ENCODE measurements around the gene NR4A1.

Gene NR4A1

GRCh38 chr12:52050758-52051541 is at the start of gene NR4A1:
Gene NR4A1, plus strand, starts transcription at chr12:52051442. Its CDS starts 2,887 bp downstream, at chr12:52054329.
- Histone ChIP-seq H3K4me3 (ENCODE audit: low read length) (peak within 1 kb of the TSS; percentile 67), H3K9ac (ENCODE audit: low read length) (peak within 1 kb of the TSS; percentile 57), H3K36me3 (ENCODE audit: control insufficient read depth, low read depth, low read length) (no peaks in the 10 kb centered on the region), H3K27me3 (ENCODE audit: control insufficient read depth, insufficient read depth, low read length) (peaks cover 44% of the 10 kb centered on the region), H3K27ac (ENCODE audit: low read length) (no peak within 1 kb of the TSS), H3K9me3 (ENCODE audit: control insufficient read depth, low read depth, low read length) (no peaks in the 10 kb centered on the region), H3K4me1 (ENCODE audit: control insufficient read depth, low read depth, low read length) (peaks cover 11% of the 10 kb centered on the region)

GRCh38 chr12:52003016-52003550 is 48.2 kb upstream of the NR4A1 start:
- Histone ChIP-seq H3K9me3 (ENCODE audit: control insufficient read depth, low read depth, low read length) (no peaks in the 10 kb centered on the region), H3K27me3 (ENCODE audit: control insufficient read depth, insufficient read depth, low read length) (peaks cover 37% of the 10 kb centered on the region), H3K4me1 (ENCODE audit: control insufficient read depth, low read depth, low read length) (peaks cover 4% of the 10 kb centered on the region), H3K27ac (ENCODE audit: low read length) (no peak overlapping the region), H3K9ac (ENCODE audit: low read length) (no peak overlapping the region), H3K36me3 (ENCODE audit: control insufficient read depth, low read depth, low read length) (no peaks in the 10 kb centered on the region), H3K4me3 (ENCODE audit: low read length) (no peak overlapping the region)

- H3K36me3 ChIP-seq (ENCODE audit: control insufficient read depth, low read depth, low read length): no peaks in the 10 kb centered on the region
- no peak overlapping the region for H3K27ac ChIP-seq (ENCODE audit: low read length)
- H3K27me3 ChIP-seq (ENCODE audit: control insufficient read depth, insufficient read depth, low read length): peaks cover 42% of the 10 kb centered on the region
- H3K9ac ChIP-seq (ENCODE audit: low read length): no peak overlapping the region
- H3K9me3 ChIP-seq (ENCODE audit: control insufficient read depth, low read depth, low read length): no peaks in the 10 kb centered on the region
- H3K4me3 ChIP-seq (ENCODE audit: low read length): no peak overlapping the region
- H3K4me1 ChIP-seq (ENCODE audit: control insufficient read depth, low read depth, low read length): peaks cover 4% of the 10 kb centered on the region
These were observed 47.7 kb upstream of the NR4A1 start for GRCh38 chr12:52003591-52003990.

GRCh38 chr12:52004042-52004648 is 47.1 kb upstream of the NR4A1 start:
- Histone ChIP-seq H3K27ac (ENCODE audit: low read length) (no peak overlapping the region), H3K27me3 (ENCODE audit: control insufficient read depth, insufficient read depth, low read length) (peaks cover 48% of the 10 kb centered on the region), H3K9me3 (ENCODE audit: control insufficient read depth, low read depth, low read length) (no peaks in the 10 kb centered on the region), H3K4me1 (ENCODE audit: control insufficient read depth, low read depth, low read length) (peaks cover 4% of the 10 kb centered on the region), H3K4me3 (ENCODE audit: low read length) (no peak overlapping the region), H3K9ac (ENCODE audit: low read length) (no peak overlapping the region), H3K36me3 (ENCODE audit: control insufficient read depth, low read depth, low read length) (no peaks in the 10 kb centered on the region)

- Histone ChIP-seq H3K4me3 (ENCODE audit: low read length) (no peak overlapping the region), H3K4me1 (ENCODE audit: control insufficient read depth, low read depth, low read length) (peaks cover 12% of the 10 kb centered on the region), H3K27ac (ENCODE audit: low read length) (no peak overlapping the region), H3K36me3 (ENCODE audit: control insufficient read depth, low read depth, low read length) (no peaks in the 10 kb centered on the region), H3K9ac (ENCODE audit: low read length) (no peak overlapping the region), H3K27me3 (ENCODE audit: control insufficient read depth, insufficient read depth, low read length) (peaks cover 50% of the 10 kb centered on the region), H3K9me3 (ENCODE audit: control insufficient read depth, low read depth, low read length) (no peaks in the 10 kb centered on the region)
These were observed 45.9 kb upstream of the NR4A1 start for GRCh38 chr12:52005218-52005902.

- H3K9ac ChIP-seq (ENCODE audit: low read length): no peak overlapping the region
- H3K4me1 ChIP-seq (ENCODE audit: control insufficient read depth, low read depth, low read length): peaks cover 19% of the 10 kb centered on the region
- no peaks in the 10 kb centered on the region for H3K36me3 ChIP-seq (ENCODE audit: control insufficient read depth, low read depth, low read length)
- H3K27me3 ChIP-seq (ENCODE audit: control insufficient read depth, insufficient read depth, low read length): peaks cover 50% of the 10 kb centered on the region
- peak overlapping the region; percentile 47 for H3K4me3 ChIP-seq (ENCODE audit: low read length)
- no peak overlapping the region for H3K27ac ChIP-seq (ENCODE audit: low read length)
- H3K9me3 ChIP-seq (ENCODE audit: control insufficient read depth, low read depth, low read length): no peaks in the 10 kb centered on the region
These were observed 45.1 kb upstream of the NR4A1 start for GRCh38 chr12:52005903-52006703.

- no peak within 1 kb of the TSS for H3K9ac ChIP-seq (ENCODE audit: low read length)
- H3K4me3 ChIP-seq (ENCODE audit: low read length): peak within 1 kb of the TSS; percentile 50
- peaks cover 21% of the 10 kb centered on the region for H3K4me1 ChIP-seq (ENCODE audit: control insufficient read depth, low read depth, low read length)
- no peaks in the 10 kb centered on the region for H3K36me3 ChIP-seq (ENCODE audit: control insufficient read depth, low read depth, low read length)
- peaks cover 50% of the 10 kb centered on the region for H3K27me3 ChIP-seq (ENCODE audit: control insufficient read depth, insufficient read depth, low read length)
- H3K9me3 ChIP-seq (ENCODE audit: control insufficient read depth, low read depth, low read length): no peaks in the 10 kb centered on the region
- no peak within 1 kb of the TSS for H3K27ac ChIP-seq (ENCODE audit: low read length)
These were observed 44.5 kb upstream of the NR4A1 start, which contains the start of gene TAMALIN for GRCh38 chr12:52006726-52007157. Gene TAMALIN, plus strand, starts transcription at chr12:52006946. Its CDS starts 74 bp downstream, at chr12:52007020.

- Histone ChIP-seq H3K27me3 (ENCODE audit: control insufficient read depth, insufficient read depth, low read length) (peaks cover 50% of the 10 kb centered on the region), H3K9me3 (ENCODE audit: control insufficient read depth, low read depth, low read length) (no peaks in the 10 kb centered on the region), H3K36me3 (ENCODE audit: control insufficient read depth, low read depth, low read length) (no peaks in the 10 kb centered on the region), H3K4me3 (ENCODE audit: low read length) (peak overlapping the region; percentile 50), H3K4me1 (ENCODE audit: control insufficient read depth, low read depth, low read length) (peaks cover 21% of the 10 kb centered on the region), H3K9ac (ENCODE audit: low read length) (no peak overlapping the region), H3K27ac (ENCODE audit: low read length) (no peak overlapping the region)
These were observed 43.9 kb upstream of the NR4A1 start for GRCh38 chr12:52007158-52007921.

- Histone ChIP-seq H3K27me3 (ENCODE audit: control insufficient read depth, insufficient read depth, low read length) (peaks cover 50% of the 10 kb centered on the region), H3K36me3 (ENCODE audit: control insufficient read depth, low read depth, low read length) (no peaks in the 10 kb centered on the region), H3K4me3 (ENCODE audit: low read length) (no peak overlapping the region), H3K9me3 (ENCODE audit: control insufficient read depth, low read depth, low read length) (no peaks in the 10 kb centered on the region), H3K4me1 (ENCODE audit: control insufficient read depth, low read depth, low read length) (peaks cover 21% of the 10 kb centered on the region), H3K9ac (ENCODE audit: low read length) (no peak overlapping the region), H3K27ac (ENCODE audit: low read length) (no peak overlapping the region)
These were observed 43.2 kb upstream of the NR4A1 start for GRCh38 chr12:52007982-52008510.

- Histone ChIP-seq H3K4me3 (ENCODE audit: low read length) (no peak overlapping the region), H3K9ac (ENCODE audit: low read length) (no peak overlapping the region), H3K4me1 (ENCODE audit: control insufficient read depth, low read depth, low read length) (peaks cover 26% of the 10 kb centered on the region), H3K9me3 (ENCODE audit: control insufficient read depth, low read depth, low read length) (no peaks in the 10 kb centered on the region), H3K27ac (ENCODE audit: low read length) (no peak overlapping the region), H3K36me3 (ENCODE audit: control insufficient read depth, low read depth, low read length) (no peaks in the 10 kb centered on the region), H3K27me3 (ENCODE audit: control insufficient read depth, insufficient read depth, low read length) (peaks cover 59% of the 10 kb centered on the region)
These were observed 42.0 kb upstream of the NR4A1 start for GRCh38 chr12:52009081-52009751.

All from iPS-18a (cell line).